Lung (tissue), 12 donors: ENCODE results near the gene STK32A. TPM values are rescaled to one million over a fixed set of nuclear protein-coding genes. Genes with fewer than 3 reads are reported as not detected.
A peak's percentile ranks its signal among the peaks of the same experiment; 100 is the strongest.

Source experiments
- ATAC-seq: fragments of 200-7000 bp; cut with Tn5 transposase; one replicate; pipeline ENCODE4 v1.9.1; 2020; ENCODE audit warnings: moderate number of reproducible peaks; ENCODE audit not compliant: insufficient read depth, low FRiP score
- DNase-seq, 3 donors: peaks; one replicate each; pipeline ENCODE4 v3.0.0-alpha.2; 2013 to 2017
- H3K27ac ChIP-seq, 2 donors: one replicate each; pipeline ENCODE4 v1.5.1; 2013; ENCODE audit warnings: mild to moderate bottlenecking in 2 of 2, moderate library complexity in 2 of 2, control low read depth in 1 of 2, inconsistent platforms in 1 of 2, low read depth in 1 of 2, low read length in 1 of 2
- H3K27me3 ChIP-seq, 3 donors: one replicate each; pipeline ENCODE4 v1.5.1; 2013; ENCODE audit warnings: low read length in 2 of 3; ENCODE audit not compliant: control insufficient read depth in 3 of 3, insufficient read depth in 3 of 3
- H3K36me3 ChIP-seq, 4 donors: one replicate each; pipeline ENCODE4 v1.5.1; 2013; ENCODE audit warnings: low read length in 4 of 4, mild to moderate bottlenecking in 1 of 4, moderate library complexity in 1 of 4; ENCODE audit not compliant: control insufficient read depth in 4 of 4, insufficient read depth in 4 of 4
- H3K4me1 ChIP-seq, 5 donors: one replicate each; pipeline ENCODE4 v1.5.1; 2013; ENCODE audit warnings: low read length in 5 of 5, mild to moderate bottlenecking in 2 of 5, moderate library complexity in 1 of 5; ENCODE audit not compliant: control insufficient read depth in 5 of 5, insufficient read depth in 5 of 5
- H3K4me3 ChIP-seq: one replicate; pipeline ENCODE4 v1.5.1; 2013; ENCODE audit warnings: mild to moderate bottlenecking, control low read depth, moderate library complexity
- H3K9ac ChIP-seq, 2 donors: one replicate each; pipeline ENCODE4 v1.5.1; 2013; ENCODE audit warnings: low read length in 2 of 2, control low read depth in 1 of 2; ENCODE audit not compliant: insufficient read depth in 1 of 2
- H3K9me3 ChIP-seq, 4 donors: one replicate each; pipeline ENCODE4 v1.5.1; 2013; ENCODE audit warnings: low read length in 3 of 4, mild to moderate bottlenecking in 1 of 4, moderate library complexity in 1 of 4; ENCODE audit not compliant: control insufficient read depth in 4 of 4, insufficient read depth in 3 of 4
- CTCF ChIP-seq: IDR thresholded peaks from 2 replicates; pipeline ENCODE4 v1.5.1; 2012; ENCODE audit warnings: mild to moderate bottlenecking; ENCODE audit errors: control extremely low read depth, extremely low read depth
- whole genome bisulfite sequencing, 2 donors: extraction: QIAGEN DNeasy Blood & Tissue Kit; methylation state at CpG; one replicate each; pipeline ENCODE4 v1.1.7; 2013; 5-methylcytosine and 5-hydroxymethylcytosine counted together
- polyA plus RNA-seq, 2 donors: library from polyadenylated mRNA; stranded (reverse); fragments of 200-250 nt; gene quantifications; one replicate each; pipeline ENCODE4 v1.2.1, GENCODE V29; 2013
- total RNA-seq, 2 donors: library from RNA; depleted of rRNA in 1 of 2; stranded (reverse); fragments of >200 nt in 1 of 2; gene quantifications; one replicate each; pipeline ENCODE4 v1.2.1, GENCODE V29; 2014 to 2021
- donor health status: control.
- donor health status: control.
- donor health status: Bipolar disorder and iron deficiency.
- donor health status: healthy.
- donor health status: DM: yes; HTN: yes; CAD: no.

Gene STK32A
- total and polyA plus RNA-seq, 4 donors, result 1.1 to 8.7 (median 4.6) TPM

- H3K36me3 ChIP-seq, result peaks cover 0 to 2% (median 0%) of the 10 kb centered on the region in 4 donors
- peak; percentile 5 for ATAC-seq
- no peak for DNase-seq
- TF ChIP-seq CTCF, result no peak
- H3K9me3 ChIP-seq, result no peaks in the 10 kb centered on the region
- WGBS, 2 donors, result 78 to 83% methylated on average over 3 of the region's 3 CpGs
- no peak overlapping the region for H3K27ac ChIP-seq
- H3K27me3 ChIP-seq, result no peaks in the 10 kb centered on the region
- peaks cover 0 to 6% (median 3%) of the 10 kb centered on the region in 5 donors for H3K4me1 ChIP-seq
- H3K9ac ChIP-seq, result no peak overlapping the region
- H3K4me3 ChIP-seq, result no peak overlapping the region
Measured at GRCh38 chr5:147426640-147427327, 192.0 kb downstream of the STK32A start.

- H3K4me1 ChIP-seq, result peaks cover 0 to 6% (median 3%) of the 10 kb centered on the region in 5 donors
- H3K36me3 ChIP-seq, result peaks cover 0 to 2% (median 0%) of the 10 kb centered on the region in 4 donors
- no peak overlapping the region for H3K4me3 ChIP-seq
- ATAC-seq (no peak), DNase-seq (peak in 1 of 3 donors; percentile 37)
- peak overlapping the region in 1 of 2 donors; percentile 59 for H3K27ac ChIP-seq
- H3K9me3 ChIP-seq, result no peaks in the 10 kb centered on the region
- no peak overlapping the region for H3K9ac ChIP-seq
- TF ChIP-seq CTCF, result no peak
- no peaks in the 10 kb centered on the region for H3K27me3 ChIP-seq
- WGBS, 2 donors, result 17 to 28% methylated on average over 1 of the region's 1 CpG
Measured at GRCh38 chr5:147427521-147428401, 192.9 kb downstream of the STK32A start.

GRCh38 chr5:147430628-147431027 lies 195.8 kb downstream of the STK32A start:
- H3K36me3 ChIP-seq, result peaks cover 0 to 2% (median 0%) of the 10 kb centered on the region in 4 donors
- peaks cover 0 to 8% (median 3%) of the 10 kb centered on the region in 5 donors for H3K4me1 ChIP-seq
- no peaks in the 10 kb centered on the region for H3K9me3 ChIP-seq
- H3K4me3 ChIP-seq, result no peak overlapping the region
- no peak for TF ChIP-seq CTCF
- no peak overlapping the region for H3K9ac ChIP-seq
- no peaks in the 10 kb centered on the region for H3K27me3 ChIP-seq
- DNase-seq (no peak), ATAC-seq (no peak)
- no peak overlapping the region for H3K27ac ChIP-seq
- WGBS, 2 donors, result 73 to 97% methylated on average over 2 of the region's 2 CpGs
